ENCODE measurements around the gene PPP6R1. TPM values are rescaled to one million over a fixed set of nuclear protein-coding genes. Genes with fewer than 3 reads are reported as not detected.
A peak's percentile ranks its signal among the peaks of the same experiment; 100 is the strongest.

PPP6R1 gene
- polyA plus RNA-seq, 1 of the 3 experiments (the other 2 are of a cell fraction), result 47.8 TPM

DNA sequence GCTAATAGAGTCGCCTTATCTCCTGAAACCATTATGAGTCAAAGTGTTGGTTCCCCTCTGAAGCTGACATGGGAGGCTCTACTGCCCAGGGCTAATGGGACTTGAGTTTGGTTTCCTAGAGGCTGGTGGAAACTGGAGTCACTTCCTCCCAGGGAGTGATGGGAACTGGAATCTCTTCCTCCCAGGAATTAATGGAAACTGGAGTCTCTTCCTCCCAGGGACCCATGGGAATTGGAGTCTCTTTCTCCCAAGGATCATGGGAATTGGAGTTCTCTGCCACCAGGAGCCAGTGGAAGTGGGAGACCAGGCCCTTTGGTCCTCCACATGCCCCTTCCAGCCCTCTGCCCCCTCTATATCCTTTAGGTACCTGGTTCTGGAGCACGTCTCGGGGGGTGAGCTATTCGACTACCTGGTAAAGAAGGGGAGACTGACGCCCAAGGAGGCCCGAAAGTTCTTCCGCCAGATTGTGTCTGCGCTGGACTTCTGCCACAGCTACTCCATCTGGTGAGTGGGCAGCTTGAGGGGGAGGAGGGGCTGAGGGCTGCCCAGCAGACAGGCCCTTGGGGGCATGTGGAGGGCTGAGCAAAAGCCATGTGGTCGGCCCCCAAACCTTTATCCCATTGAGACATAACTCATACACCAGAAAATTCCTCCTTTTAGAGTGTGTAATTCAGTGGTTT lies 30.4 kb upstream of the PPP6R1 start:
- Histone ChIP-seq H3F3A (replicated peaks; ENCODE audit: insufficient read depth) (no peaks in the 10 kb centered on the region), H2AFZ (ENCODE audit: low read depth) (no peak overlapping the region), H3K79me2 (ENCODE audit: insufficient read depth) (peaks cover 10% of the 10 kb centered on the region; the same call in 1 of the 2 replicates), H3K9me3 (no peaks in the 10 kb centered on the region), H4K20me1 (ENCODE audit: insufficient read depth) (no peaks in the 10 kb centered on the region), H3K4me3 (ENCODE audit: low read depth in 2 of 2, low read length in 1 of 2) (no peak overlapping the region), H3K36me3 (replicated peaks in 1 of 2; ENCODE audit: control insufficient read depth in 1 of 2, insufficient read depth in 2 of 2, low read length in 1 of 2) (peaks cover 10 to 14% of the 10 kb centered on the region in 2 experiments), H3K4me1 (ENCODE audit: control insufficient read depth in 1 of 2, insufficient read depth in 2 of 2, low read depth in 1 of 2, low read length in 1 of 2) (peaks cover 0 to 7% of the 10 kb centered on the region in 2 experiments; a peak in 1 of 4 replicates), H3K27ac (ENCODE audit: low read depth in 2 of 2, low read length in 1 of 2) (no peak overlapping the region), H3K27me3 (ENCODE audit: insufficient read depth) (no peaks in the 10 kb centered on the region), H3K9ac (no peak overlapping the region), H3K4me2 (no peak overlapping the region), H3K9me2 (no peaks in the 10 kb centered on the region)
- TF ChIP-seq, protein P1, sequence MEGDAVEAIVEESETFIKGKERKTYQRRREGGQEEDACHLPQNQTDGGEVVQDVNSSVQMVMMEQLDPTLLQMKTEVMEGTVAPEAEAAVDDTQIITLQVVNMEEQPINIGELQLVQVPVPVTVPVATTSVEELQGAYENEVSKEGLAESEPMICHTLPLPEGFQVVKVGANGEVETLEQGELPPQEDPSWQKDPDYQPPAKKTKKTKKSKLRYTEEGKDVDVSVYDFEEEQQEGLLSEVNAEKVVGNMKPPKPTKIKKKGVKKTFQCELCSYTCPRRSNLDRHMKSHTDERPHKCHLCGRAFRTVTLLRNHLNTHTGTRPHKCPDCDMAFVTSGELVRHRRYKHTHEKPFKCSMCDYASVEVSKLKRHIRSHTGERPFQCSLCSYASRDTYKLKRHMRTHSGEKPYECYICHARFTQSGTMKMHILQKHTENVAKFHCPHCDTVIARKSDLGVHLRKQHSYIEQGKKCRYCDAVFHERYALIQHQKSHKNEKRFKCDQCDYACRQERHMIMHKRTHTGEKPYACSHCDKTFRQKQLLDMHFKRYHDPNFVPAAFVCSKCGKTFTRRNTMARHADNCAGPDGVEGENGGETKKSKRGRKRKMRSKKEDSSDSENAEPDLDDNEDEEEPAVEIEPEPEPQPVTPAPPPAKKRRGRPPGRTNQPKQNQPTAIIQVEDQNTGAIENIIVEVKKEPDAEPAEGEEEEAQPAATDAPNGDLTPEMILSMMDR (IDR thresholded peaks at IDR 0.05), result no peak
- TF ChIP-seq GABPA (IDR thresholded peaks at IDR 0.05; ENCODE audit: low read depth), result peak; percentile 54
- ChIA-PET POLR2A (no interaction called here), CTCF (interaction anchor here (3.9 kb wide), 1 partner anchor 12 kb away, joined by 21 read pairs; no protein-coding TSS in a partner anchor)
- WGBS (ENCODE audit: low lambda C conversion rate), result 100% methylated on average over 7 of the region's 9 CpGs
- DNase-seq, result peak; percentile 33

DNA sequence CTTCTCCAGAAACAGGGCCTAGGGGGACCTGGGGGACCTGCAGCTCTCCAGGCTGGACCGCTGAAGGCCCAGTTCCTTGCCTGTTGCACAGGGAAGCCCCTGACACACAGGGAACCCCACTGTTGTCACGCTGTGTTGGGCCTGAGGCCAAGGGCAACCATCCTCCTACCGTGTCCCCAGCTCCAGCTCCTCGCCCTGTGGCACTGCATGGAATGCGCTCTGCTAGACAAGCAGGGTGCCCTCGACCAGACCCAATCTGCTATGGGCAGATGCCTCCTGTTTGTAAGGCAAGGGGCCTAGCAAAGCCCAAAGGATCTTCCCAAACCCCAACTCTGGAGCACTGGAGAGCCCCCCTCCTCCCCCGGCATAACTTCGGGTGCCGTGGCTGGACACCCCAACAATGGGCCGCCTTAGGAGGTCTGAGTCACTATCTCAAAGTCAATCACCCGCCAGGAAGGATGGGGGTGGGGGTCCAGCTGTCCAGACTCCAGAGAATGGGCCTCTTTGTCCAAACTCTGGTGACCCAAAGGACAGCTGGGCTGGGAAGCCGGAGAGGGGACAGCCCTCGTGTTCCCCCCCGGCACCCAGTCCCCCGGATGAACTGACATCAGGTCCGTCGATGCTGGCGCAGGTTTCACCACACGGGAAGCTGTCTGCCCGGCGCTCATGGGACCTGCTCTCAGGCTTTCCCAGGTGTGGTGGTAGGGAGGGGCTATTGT lies 28.7 kb upstream of the PPP6R1 start:
- H2AFZ ChIP-seq (ENCODE audit: low read depth), result no peak overlapping the region
- no peak overlapping the region for H3K27ac ChIP-seq (ENCODE audit: low read depth in 2 of 2, low read length in 1 of 2)
- no peak for TF ChIP-seq NFIC (IDR thresholded peaks at IDR 0.05; ENCODE audit: borderline replicate concordance)
- no peak overlapping the region for H3K9ac ChIP-seq
- H3K9me2 ChIP-seq, result no peaks in the 10 kb centered on the region
- no peaks in the 10 kb centered on the region for H3K27me3 ChIP-seq (ENCODE audit: insufficient read depth)
- CTCF ChIA-PET, result interaction anchor here (0.7 to 3.9 kb wide), 2 partner anchors 14 to 131 kb away, joined by 3 to 21 read pairs; no protein-coding TSS in a partner anchor
- H4K20me1 ChIP-seq (ENCODE audit: insufficient read depth), result no peaks in the 10 kb centered on the region
- no peak for DNase-seq
- peaks cover 10% of the 10 kb centered on the region; the same call in 1 of the 2 replicates for H3K79me2 ChIP-seq (ENCODE audit: insufficient read depth)
- H3K4me3 ChIP-seq (ENCODE audit: low read depth in 2 of 2, low read length in 1 of 2), result no peak overlapping the region
- peaks cover 0 to 12% of the 10 kb centered on the region in 2 experiments; a peak in 1 of 4 replicates for H3K4me1 ChIP-seq (ENCODE audit: control insufficient read depth in 1 of 2, insufficient read depth in 2 of 2, low read depth in 1 of 2, low read length in 1 of 2)
- H3K36me3 ChIP-seq (replicated peaks in 1 of 2; ENCODE audit: control insufficient read depth in 1 of 2, insufficient read depth in 2 of 2, low read length in 1 of 2), result peaks cover 9 to 10% of the 10 kb centered on the region in 2 experiments
- H3F3A ChIP-seq (replicated peaks; ENCODE audit: insufficient read depth), result no peaks in the 10 kb centered on the region
- H3K4me2 ChIP-seq, result no peak overlapping the region
- POLR2A ChIA-PET, result interaction anchor here (1.0 kb wide), 1 partner anchor 97 kb away, joined by 3 read pairs; the partner anchor contains the start of gene TMEM238
- H3K9me3 ChIP-seq, result no peaks in the 10 kb centered on the region
- 90% methylated on average over 7 of the region's 21 CpGs for WGBS (ENCODE audit: low lambda C conversion rate)

DNA sequence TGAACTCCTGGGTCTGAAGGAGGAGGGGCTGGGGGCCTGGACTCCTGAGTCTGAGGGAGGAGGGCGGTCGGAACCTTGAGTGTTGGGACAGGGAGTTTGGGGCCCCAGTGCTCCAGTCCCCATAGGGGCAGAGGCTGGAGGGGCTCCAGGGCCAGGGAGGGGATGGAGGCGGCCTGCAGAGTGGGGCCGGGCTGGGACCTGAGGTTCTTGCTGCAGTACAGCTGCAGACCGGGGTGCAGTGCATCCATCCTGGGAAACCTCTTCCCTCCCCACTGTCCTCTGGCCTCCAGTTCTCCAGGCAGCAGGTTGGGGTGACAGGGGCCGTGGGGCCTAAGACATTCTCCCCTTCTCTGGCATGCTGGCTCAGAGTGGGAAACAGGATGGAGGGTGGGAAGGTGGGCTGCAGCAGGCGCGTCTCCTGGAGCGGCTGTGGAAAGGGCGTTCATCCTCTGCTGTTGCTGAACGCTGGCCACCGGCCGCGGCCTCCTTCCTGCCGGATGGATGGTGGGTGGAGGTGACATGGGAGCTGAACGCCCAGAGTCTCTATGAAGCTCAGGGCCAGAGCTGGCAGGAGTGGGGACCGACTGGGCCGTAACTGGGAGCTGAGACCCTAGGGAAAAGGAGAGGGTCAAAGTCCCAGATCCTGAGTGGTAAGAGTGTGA lies 26.5 kb upstream of the PPP6R1 start:
- DNase-seq, result no peak
- ChIA-PET POLR2A (interaction anchor here (0.5 to 1.0 kb wide), 2 partner anchors 9 to 67 kb away, joined by 4 to 5 read pairs; no protein-coding TSS in a partner anchor), CTCF (interaction anchor here (0.9 to 3.9 kb wide), 4 partner anchors 16 to 218 kb away, joined by 3 to 21 read pairs (median 6); no protein-coding TSS in a partner anchor)
- Histone ChIP-seq H3K36me3 (replicated peaks in 1 of 2; ENCODE audit: control insufficient read depth in 1 of 2, insufficient read depth in 2 of 2, low read length in 1 of 2) (peaks cover 5 to 9% of the 10 kb centered on the region in 2 experiments), H3K9me2 (no peaks in the 10 kb centered on the region), H3K4me3 (ENCODE audit: low read depth in 2 of 2, low read length in 1 of 2) (peak overlapping the region; percentile 56 to 57), H3K9me3 (no peaks in the 10 kb centered on the region), H3K4me2 (peak overlapping the region; percentile 84), H3K27ac (ENCODE audit: low read depth in 2 of 2, low read length in 1 of 2) (peak overlapping the region in 1 of 2 experiments; percentile 56; a peak in 1 of 4 replicates), H3K4me1 (ENCODE audit: control insufficient read depth in 1 of 2, insufficient read depth in 2 of 2, low read depth in 1 of 2, low read length in 1 of 2) (peaks cover 0 to 16% of the 10 kb centered on the region in 2 experiments; a peak in 1 of 4 replicates), H4K20me1 (ENCODE audit: insufficient read depth) (no peaks in the 10 kb centered on the region), H3F3A (replicated peaks; ENCODE audit: insufficient read depth) (peaks cover 7% of the 10 kb centered on the region), H2AFZ (ENCODE audit: low read depth) (no peak overlapping the region), H3K27me3 (ENCODE audit: insufficient read depth) (no peaks in the 10 kb centered on the region), H3K79me2 (ENCODE audit: insufficient read depth) (peaks cover 10% of the 10 kb centered on the region; the same call in 1 of the 2 replicates), H3K9ac (peak overlapping the region; percentile 69; the same call in 1 of the 2 replicates)
- 74% methylated on average over 13 of the region's 18 CpGs for WGBS (ENCODE audit: low lambda C conversion rate)
- TF ChIP-seq SIN3A (IDR thresholded peaks at IDR 0.05; ENCODE audit: borderline replicate concordance, low read depth, low read length) (no peak), NRF1 (IDR thresholded peaks at IDR 0.05; ENCODE audit: low read depth, low read length) (no peak), FOXM1 (IDR thresholded peaks at IDR 0.05; ENCODE audit: low read depth) (no peak), POLR2AphosphoS5 (IDR thresholded peaks at IDR 0.05; ENCODE audit: low read depth, low read length) (no peak)
- TF ChIP-seq, protein P2, sequence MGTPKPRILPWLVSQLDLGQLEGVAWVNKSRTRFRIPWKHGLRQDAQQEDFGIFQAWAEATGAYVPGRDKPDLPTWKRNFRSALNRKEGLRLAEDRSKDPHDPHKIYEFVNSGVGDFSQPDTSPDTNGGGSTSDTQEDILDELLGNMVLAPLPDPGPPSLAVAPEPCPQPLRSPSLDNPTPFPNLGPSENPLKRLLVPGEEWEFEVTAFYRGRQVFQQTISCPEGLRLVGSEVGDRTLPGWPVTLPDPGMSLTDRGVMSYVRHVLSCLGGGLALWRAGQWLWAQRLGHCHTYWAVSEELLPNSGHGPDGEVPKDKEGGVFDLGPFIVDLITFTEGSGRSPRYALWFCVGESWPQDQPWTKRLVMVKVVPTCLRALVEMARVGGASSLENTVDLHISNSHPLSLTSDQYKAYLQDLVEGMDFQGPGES (IDR thresholded peaks at IDR 0.05; ENCODE audit: low read depth, low read length), result no peak
- TF ChIP-seq, protein P3, sequence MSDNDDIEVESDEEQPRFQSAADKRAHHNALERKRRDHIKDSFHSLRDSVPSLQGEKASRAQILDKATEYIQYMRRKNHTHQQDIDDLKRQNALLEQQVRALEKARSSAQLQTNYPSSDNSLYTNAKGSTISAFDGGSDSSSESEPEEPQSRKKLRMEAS (IDR thresholded peaks at IDR 0.05; ENCODE audit: low read depth), result no peak
- TF ChIP-seq, protein P4, sequence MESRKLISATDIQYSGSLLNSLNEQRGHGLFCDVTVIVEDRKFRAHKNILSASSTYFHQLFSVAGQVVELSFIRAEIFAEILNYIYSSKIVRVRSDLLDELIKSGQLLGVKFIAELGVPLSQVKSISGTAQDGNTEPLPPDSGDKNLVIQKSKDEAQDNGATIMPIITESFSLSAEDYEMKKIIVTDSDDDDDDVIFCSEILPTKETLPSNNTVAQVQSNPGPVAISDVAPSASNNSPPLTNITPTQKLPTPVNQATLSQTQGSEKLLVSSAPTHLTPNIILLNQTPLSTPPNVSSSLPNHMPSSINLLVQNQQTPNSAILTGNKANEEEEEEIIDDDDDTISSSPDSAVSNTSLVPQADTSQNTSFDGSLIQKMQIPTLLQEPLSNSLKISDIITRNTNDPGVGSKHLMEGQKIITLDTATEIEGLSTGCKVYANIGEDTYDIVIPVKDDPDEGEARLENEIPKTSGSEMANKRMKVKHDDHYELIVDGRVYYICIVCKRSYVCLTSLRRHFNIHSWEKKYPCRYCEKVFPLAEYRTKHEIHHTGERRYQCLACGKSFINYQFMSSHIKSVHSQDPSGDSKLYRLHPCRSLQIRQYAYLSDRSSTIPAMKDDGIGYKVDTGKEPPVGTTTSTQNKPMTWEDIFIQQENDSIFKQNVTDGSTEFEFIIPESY (IDR thresholded peaks at IDR 0.05; ENCODE audit: borderline replicate concordance, low read depth), result no peak

Measured in SK-N-SH (cell line).